ENCODE measurements around the gene OGFR.

DNA sequence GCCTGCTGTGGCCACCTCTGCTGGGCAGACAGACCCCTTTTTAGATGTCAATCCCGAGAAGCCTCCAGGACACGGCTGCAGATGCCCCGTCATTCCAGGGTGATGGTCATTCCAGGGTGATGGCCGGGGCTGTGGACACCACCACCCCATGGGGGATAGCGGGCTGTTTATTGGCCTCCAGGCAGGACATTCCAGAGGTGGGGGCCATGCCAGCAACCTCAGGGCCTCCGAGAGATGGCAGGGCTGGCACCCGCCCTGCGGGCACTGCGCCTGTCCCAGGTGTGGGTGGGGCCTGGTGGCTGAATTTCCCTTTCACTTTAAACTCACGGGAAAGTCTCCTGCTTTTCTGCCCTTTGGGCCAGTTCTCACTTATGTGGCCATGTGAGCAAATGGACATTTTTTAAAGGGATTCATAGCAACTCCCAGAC is 26.7 kb downstream of the OGFR start:
- TF ChIP-seq, protein P1, sequence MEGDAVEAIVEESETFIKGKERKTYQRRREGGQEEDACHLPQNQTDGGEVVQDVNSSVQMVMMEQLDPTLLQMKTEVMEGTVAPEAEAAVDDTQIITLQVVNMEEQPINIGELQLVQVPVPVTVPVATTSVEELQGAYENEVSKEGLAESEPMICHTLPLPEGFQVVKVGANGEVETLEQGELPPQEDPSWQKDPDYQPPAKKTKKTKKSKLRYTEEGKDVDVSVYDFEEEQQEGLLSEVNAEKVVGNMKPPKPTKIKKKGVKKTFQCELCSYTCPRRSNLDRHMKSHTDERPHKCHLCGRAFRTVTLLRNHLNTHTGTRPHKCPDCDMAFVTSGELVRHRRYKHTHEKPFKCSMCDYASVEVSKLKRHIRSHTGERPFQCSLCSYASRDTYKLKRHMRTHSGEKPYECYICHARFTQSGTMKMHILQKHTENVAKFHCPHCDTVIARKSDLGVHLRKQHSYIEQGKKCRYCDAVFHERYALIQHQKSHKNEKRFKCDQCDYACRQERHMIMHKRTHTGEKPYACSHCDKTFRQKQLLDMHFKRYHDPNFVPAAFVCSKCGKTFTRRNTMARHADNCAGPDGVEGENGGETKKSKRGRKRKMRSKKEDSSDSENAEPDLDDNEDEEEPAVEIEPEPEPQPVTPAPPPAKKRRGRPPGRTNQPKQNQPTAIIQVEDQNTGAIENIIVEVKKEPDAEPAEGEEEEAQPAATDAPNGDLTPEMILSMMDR (conservative IDR thresholded peaks at IDR 0.05; ENCODE audit: low read depth, low read length): no peak
- TF ChIP-seq EZH2 (IDR thresholded peaks at IDR 0.05; ENCODE audit: low read length, unreplicated experiment) (no peak), EZH2phosphoT487 (IDR thresholded peaks at IDR 0.05; ENCODE audit: borderline replicate concordance, low read length) (no peak)

All from PC-3 (cell line).